ENCODE data around the gene PEAK1. TPM values are rescaled to one million over a fixed set of nuclear protein-coding genes. Genes with fewer than 3 reads are reported as not detected.
"Not testable (repeated sequence)": the region's sequence is repeated elsewhere in the genome, so short reads cannot be mapped to it uniquely, and the experiment has no call there.

The PEAK1 gene
- total and polyA plus RNA-seq, 2 experiments from 2014 or later = 15.8 to 42.0 TPM

- Histone ChIP-seq H3K36me3 (no peaks in the 10 kb centered on the region), H3K4me1 (ENCODE audit: low read depth) (peaks cover 24% of the 10 kb centered on the region), H3K9me3 (ENCODE audit: low read depth) (no peaks in the 10 kb centered on the region), H3K4me3 (no peak overlapping the region), H3K27me3 (no peaks in the 10 kb centered on the region), H3K27ac (no peak overlapping the region)
- no peak for DNase-seq (ENCODE audit: low read depth in 1 of 2, low spot score in 1 of 2)
- no peak for TF ChIP-seq CTCF (IDR thresholded peaks at IDR 0.05; ENCODE audit: low read depth, low read length)
These were observed 5.0 kb downstream of the PEAK1 start for GRCh38 chr15:77414789-77415442.

- Histone ChIP-seq H3K4me3 (no peak overlapping the region), H3K27ac (no peak overlapping the region), H3K36me3 (no peaks in the 10 kb centered on the region), H3K27me3 (no peaks in the 10 kb centered on the region), H3K4me1 (ENCODE audit: low read depth) (peaks cover 24% of the 10 kb centered on the region), H3K9me3 (ENCODE audit: low read depth) (no peaks in the 10 kb centered on the region)
- no peak for TF ChIP-seq CTCF (IDR thresholded peaks at IDR 0.05; ENCODE audit: low read depth, low read length)
- no peak for DNase-seq (ENCODE audit: low read depth in 1 of 2, low spot score in 1 of 2)
These were observed 6.1 kb downstream of the PEAK1 start for GRCh38 chr15:77413699-77414349.

GRCh38 chr15:77412972-77413698 lies 6.8 kb downstream of the PEAK1 start:
- TF ChIP-seq CTCF (IDR thresholded peaks at IDR 0.05; ENCODE audit: low read depth, low read length) = no peak
- no peaks in the 10 kb centered on the region for H3K9me3 ChIP-seq (ENCODE audit: low read depth)
- H3K27ac ChIP-seq = no peak overlapping the region
- H3K4me1 ChIP-seq (ENCODE audit: low read depth) = peaks cover 21% of the 10 kb centered on the region
- DNase-seq (ENCODE audit: low read depth in 1 of 2, low spot score in 1 of 2) = no peak
- H3K27me3 ChIP-seq = no peaks in the 10 kb centered on the region
- no peaks in the 10 kb centered on the region for H3K36me3 ChIP-seq
- H3K4me3 ChIP-seq = no peak overlapping the region

GRCh38 chr15:77411619-77411976 lies 8.3 kb downstream of the PEAK1 start:
- no peak for TF ChIP-seq CTCF (IDR thresholded peaks at IDR 0.05; ENCODE audit: low read depth, low read length)
- DNase-seq (ENCODE audit: low read depth in 1 of 2, low spot score in 1 of 2) = no peak
- H3K4me3 ChIP-seq = no peak overlapping the region
- no peak overlapping the region for H3K27ac ChIP-seq
- peaks cover 14% of the 10 kb centered on the region for H3K4me1 ChIP-seq (ENCODE audit: low read depth)
- no peaks in the 10 kb centered on the region for H3K36me3 ChIP-seq
- no peaks in the 10 kb centered on the region for H3K27me3 ChIP-seq
- H3K9me3 ChIP-seq (ENCODE audit: low read depth) = no peaks in the 10 kb centered on the region

GRCh38 chr15:77410701-77411618 lies 8.9 kb downstream of the PEAK1 start:
- no peak for DNase-seq (ENCODE audit: low read depth in 1 of 2, low spot score in 1 of 2)
- Histone ChIP-seq H3K36me3 (no peaks in the 10 kb centered on the region), H3K4me3 (no peak overlapping the region), H3K9me3 (ENCODE audit: low read depth) (no peaks in the 10 kb centered on the region), H3K27ac (no peak overlapping the region), H3K27me3 (no peaks in the 10 kb centered on the region), H3K4me1 (ENCODE audit: low read depth) (peaks cover 8% of the 10 kb centered on the region)
- TF ChIP-seq CTCF (IDR thresholded peaks at IDR 0.05; ENCODE audit: low read depth, low read length) = no peak

GRCh38 chr15:77410157-77410500 lies 9.8 kb downstream of the PEAK1 start:
- DNase-seq (ENCODE audit: low read depth in 1 of 2, low spot score in 1 of 2); H3K27me3 ChIP-seq; H3K9me3 ChIP-seq (ENCODE audit: low read depth); H3K4me3 ChIP-seq; H3K36me3 ChIP-seq; H3K27ac ChIP-seq; H3K4me1 ChIP-seq (ENCODE audit: low read depth): not testable (repeated sequence)

All from cardiac muscle cell (in vitro differentiated cells and primary cell).